T-helper 22 cell (primary cell): ENCODE measurements around the gene RWDD3.

Source experiments
- DNase-seq: peaks from one replicate; pipeline ENCODE4 v3.0.0-alpha.2; 2020; ENCODE audit warnings: low read depth

The RWDD3 gene, protein sequence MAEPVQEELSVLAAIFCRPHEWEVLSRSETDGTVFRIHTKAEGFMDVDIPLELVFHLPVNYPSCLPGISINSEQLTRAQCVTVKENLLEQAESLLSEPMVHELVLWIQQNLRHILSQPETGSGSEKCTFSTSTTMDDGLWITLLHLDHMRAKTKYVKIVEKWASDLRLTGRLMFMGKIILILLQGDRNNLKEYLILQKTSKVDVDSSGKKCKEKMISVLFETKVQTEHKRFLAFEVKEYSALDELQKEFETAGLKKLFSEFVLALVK

GRCh38 chr1:95233737-95234500, at the start of gene RWDD3:
Gene RWDD3, plus strand, starts transcription at chr1:95234210. Its CDS starts 21 bp downstream, at chr1:95234231.
- DNase-seq = peak; percentile 80

- no peak for DNase-seq
These were observed 47.9 kb upstream of the RWDD3 start for GRCh38 chr1:95186149-95186548.

DNA sequence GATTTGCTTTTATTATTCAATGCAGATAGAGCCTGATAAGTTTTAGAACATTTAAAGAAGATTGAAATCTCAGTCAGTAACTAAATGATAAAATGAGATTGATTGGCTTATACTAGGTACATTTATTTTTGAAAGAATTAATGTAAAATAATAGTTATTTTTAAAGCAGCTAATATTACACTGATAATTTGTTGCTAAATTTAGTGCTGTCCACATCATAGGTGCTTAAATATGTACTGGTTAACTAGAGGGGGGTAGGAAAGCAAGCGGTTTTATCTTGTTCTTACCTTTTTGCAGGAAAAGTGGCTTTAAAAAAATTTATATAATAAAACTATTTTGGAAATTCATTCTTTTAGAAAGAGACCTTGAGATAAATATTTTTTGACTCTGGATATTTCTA, 40.4 kb upstream of the RWDD3 start:
- DNase-seq = no peak

DNA sequence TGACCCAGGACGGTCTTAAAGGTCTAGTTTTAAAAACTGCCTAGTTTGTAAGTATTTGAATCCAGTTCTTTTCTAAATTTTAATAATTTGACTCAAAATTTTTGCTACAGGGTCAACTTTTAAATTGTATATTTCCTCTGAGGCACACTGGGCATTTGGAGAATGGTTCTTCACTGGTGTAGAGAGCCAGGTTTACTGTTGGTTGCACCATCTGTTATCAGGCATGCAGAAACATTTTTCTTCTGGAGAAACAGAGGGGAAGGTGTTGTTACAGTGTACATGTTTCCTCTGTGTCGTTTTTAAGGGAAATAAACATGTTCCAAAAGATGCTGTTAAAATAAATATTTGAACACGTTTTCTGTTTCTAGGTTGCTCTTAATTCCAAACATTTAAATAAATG, 39.0 kb upstream of the RWDD3 start:
- no peak for DNase-seq

GRCh38 chr1:95196017-95196416, 38.0 kb upstream of the RWDD3 start:
- no peak for DNase-seq

DNA sequence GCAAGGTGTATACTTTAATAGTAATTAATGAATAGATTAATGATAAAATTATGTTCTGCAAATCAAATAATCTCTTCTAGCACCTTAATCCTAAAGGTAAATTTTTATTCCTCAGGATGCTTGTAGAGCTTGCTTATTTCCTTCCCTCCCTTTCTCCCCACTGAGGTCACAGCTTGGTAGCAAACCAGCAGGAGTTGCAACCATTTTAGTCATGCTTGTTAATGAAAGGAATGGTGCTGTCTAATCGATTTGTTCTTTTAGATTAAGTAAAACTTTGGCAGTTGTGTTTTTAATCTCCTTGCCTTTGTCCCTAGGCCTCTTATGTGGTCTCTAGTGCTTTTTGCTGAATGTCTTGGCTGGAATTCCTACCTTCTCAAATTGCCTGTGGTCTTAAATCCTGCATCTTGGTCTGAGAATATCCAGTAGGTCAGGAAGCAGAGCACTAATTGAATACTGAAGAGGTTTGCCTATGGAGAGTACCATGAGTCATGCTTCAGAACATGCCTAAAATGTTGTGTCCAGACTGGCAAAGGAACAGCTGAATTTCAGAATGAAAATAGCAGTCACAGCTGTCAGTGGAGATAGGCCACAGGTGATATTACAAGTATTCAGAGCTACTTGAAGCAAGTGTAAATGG, 36.3 kb upstream of the RWDD3 start:
- DNase-seq = no peak

DNA sequence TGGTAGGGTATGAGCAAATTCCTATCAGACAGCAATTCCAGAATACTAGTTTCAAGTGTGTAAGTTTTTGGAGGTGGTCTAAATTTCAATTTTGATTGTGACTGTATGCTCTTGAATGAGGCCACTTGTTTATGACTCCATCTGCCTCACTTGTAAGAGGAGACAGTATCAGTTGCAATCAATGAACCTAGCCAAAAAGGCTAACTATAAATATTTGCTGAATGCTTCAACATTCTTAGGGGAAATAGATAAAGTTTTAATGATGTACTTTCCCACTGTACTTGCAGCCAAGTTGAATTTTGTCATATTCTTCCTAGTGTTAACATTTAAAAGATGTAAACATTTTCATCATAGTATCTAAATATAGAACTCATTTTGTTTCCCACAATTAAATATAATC, 32.1 kb upstream of the RWDD3 start:
- no peak for DNase-seq

DNA sequence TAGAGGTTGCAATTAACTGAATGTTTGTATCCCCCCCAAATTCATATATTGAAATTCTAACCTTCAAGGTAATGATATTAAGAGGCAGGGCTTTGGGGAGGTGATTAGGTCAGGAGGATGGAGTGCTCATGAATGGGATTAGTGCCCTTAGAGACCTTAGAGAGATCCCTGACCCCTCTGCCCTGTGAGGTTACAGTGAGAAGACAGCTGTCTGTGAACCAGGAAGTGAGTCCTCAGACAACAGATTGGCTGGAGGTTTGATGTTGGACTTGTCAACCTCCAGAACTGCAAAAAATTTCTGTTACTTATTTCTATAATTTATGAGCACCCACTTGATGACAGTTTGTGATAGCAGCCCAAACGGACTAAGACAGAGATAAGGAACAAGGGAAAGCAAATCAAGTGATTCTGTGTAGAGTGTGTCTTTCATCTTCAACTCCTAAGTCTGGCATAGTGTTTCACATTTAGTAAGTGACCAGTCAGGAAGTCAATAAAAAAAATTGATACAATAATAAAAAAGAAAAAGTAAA, 30.0 kb upstream of the RWDD3 start:
- no peak for DNase-seq

DNA sequence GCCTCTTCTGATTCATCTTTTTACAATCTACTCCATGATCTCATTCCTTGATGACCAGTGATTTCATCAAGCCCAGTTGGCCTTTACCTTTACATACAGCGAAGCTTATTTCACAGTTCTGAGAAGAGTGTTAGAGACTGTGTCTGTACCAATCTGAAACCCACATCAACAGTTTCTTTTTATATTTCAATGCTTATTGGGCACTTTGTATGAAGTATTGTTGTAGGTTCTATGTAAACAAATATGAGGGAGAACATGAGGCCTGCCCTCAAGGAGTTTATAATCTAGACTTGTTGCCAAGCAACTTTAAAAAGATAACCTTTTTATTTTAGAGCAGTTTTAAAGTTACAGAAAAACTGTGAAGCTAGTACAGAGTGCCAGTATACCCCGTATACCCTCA, 27.5 kb upstream of the RWDD3 start:
- DNase-seq = no peak

DNA sequence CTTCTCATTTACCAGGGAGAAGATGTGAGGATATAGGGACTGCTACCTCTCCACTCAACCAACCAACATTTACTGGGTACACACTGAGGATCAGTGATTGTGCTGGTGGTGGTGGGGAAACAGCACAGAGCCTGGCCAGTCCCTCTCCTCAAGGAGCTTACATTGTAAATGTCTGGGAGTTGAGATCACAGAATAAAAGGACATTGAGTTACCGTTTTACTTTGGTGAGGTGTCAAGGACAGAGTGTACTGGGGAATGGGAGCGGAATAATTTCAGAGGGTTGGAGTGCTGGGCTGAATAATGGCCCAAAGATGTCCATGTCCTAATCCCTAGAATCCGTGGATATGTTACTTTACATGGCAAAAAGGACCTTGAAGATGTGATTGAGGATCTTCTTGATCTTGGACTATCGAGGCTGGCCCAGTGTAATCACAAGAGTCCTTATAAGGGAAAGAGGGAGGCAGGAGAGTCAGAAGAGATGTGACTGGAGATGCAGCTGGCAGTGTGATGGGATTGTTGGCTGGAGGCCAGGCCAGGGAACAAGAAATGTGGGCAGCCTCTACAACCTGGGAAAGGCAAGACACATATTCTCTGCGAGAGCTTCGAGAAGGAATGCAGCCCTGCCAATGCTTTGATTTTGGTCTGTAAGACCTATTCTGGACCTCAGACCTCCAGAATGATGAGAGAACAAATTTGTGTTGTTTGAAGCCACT, 26.6 kb upstream of the RWDD3 start:
- no peak for DNase-seq

- no peak for DNase-seq
These were observed 25.1 kb upstream of the RWDD3 start for GRCh38 chr1:95208876-95209275.

GRCh38 chr1:95209291-95209690, 24.7 kb upstream of the RWDD3 start:
- no peak for DNase-seq

- no peak for DNase-seq
These were observed 17.6 kb upstream of the RWDD3 start for GRCh38 chr1:95216292-95216990.

- DNase-seq = no peak
These were observed 16.6 kb upstream of the RWDD3 start for GRCh38 chr1:95217371-95217770.

DNA sequence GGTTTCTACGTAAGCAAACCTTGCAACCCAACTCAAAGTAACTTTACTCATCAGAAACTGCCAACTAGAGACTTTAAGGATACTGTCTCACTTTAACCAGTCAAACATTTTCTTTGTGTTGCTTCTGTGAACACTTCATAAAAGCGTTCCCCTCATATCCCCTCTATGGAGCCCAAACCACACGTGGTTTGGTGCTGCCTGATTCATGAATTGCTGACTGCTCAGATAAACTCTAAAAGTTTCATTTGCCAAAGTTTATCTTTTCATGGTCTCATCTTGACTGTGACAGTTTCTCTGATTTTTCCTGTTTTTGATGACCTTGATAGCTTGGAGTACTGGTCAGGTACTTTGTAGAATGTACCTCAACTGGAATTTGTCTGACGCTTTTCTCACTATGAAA, 14.6 kb upstream of the RWDD3 start:
- no peak for DNase-seq

GRCh38 chr1:95221306-95221705, 12.7 kb upstream of the RWDD3 start:
- no peak for DNase-seq

GRCh38 chr1:95222629-95223028, 11.4 kb upstream of the RWDD3 start:
- no peak for DNase-seq

GRCh38 chr1:95223110-95223509, 10.9 kb upstream of the RWDD3 start:
- DNase-seq = no peak

DNA sequence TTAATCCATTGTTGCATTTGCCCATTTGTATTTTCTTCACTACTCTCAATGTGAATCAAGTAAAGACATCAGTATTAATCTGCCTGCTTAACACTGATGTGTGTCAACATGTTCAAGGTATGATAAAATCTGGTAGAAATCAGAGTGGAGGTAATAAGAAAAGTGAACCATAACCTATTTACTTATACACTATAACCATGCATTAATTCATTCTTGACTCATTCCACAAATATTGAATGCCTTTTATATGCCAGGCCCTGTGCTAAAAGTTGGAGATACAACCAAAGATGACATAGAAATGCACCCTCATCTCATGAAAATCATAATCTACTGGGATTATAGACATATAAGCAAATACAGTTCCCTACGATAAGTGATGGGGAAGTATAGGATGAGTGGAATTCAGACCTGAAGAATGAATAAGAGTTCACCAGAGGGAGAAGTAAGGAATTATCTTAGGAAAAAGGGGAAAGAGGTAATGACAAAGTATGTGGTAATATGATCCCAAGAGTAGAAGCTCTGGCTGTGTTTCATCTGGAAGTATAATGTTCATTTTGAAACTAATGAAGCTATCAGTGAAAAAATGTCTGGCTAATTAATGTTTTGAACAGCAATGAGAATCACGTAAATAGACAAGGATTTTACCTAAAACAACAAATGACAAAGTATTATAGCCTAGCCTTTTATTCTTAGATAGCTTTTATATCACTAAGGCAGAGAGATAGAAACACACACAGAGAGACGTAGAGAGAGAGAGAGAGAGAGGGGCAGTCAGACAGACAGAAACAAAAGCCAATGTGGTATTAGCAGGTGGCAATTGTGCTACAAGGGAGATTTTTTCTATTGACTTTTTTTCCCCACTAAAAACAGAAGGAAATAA, 7.0 kb upstream of the RWDD3 start:
- DNase-seq = no peak

- no peak for DNase-seq
These were observed 5.0 kb upstream of the RWDD3 start for GRCh38 chr1:95229037-95229436.

DNA sequence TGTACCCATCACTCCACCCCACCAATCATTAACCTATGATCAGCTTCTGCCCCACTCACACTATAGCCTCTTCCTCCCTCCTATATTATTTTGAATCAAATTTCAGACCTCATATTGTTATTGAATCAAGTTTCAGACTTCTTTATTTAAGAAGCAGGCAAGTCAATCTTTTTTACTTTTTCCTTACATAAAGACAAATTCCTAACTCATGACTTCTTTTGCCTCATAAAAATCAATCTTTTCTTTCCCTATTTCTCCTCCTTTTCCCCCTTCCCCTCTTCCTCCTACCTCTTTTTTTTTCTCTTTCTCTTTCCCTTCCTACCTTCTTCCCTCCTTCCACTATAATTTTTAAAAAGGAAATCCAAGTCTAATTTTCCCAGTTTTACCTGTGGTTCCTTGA, 4.3 kb upstream of the RWDD3 start:
- DNase-seq = no peak
